Measurements from ENCODE around the gene PPP3CA. TPM values are rescaled to one million over a fixed set of nuclear protein-coding genes. Genes with fewer than 3 reads are reported as not detected.
"Not testable (repeated sequence)": the region's sequence is repeated elsewhere in the genome, so short reads cannot be mapped to it uniquely, and the experiment has no call there.

The PPP3CA gene
- total and polyA plus RNA-seq, 7 donors: 11.8 to 47.7 (median 26.2) TPM

- no peaks in the 10 kb centered on the region for H3K36me3 ChIP-seq
- no peak overlapping the region for H3K27ac ChIP-seq
- intact Hi-C loops (cut with DNase I): no loop called here
- H3K27me3 ChIP-seq: no peaks in the 10 kb centered on the region
- H3K9me3 ChIP-seq: no peaks in the 10 kb centered on the region
- TF ChIP-seq EP300 (IDR thresholded peaks at IDR 0.05) (no peak), CTCF (IDR thresholded peaks at IDR 0.05) (no peak), POLR2A (IDR thresholded peaks at IDR 0.05) (no peak), POLR2AphosphoS5 (IDR thresholded peaks at IDR 0.05) (no peak)
- no peak overlapping the region for H3K4me3 ChIP-seq
- no peak for DNase-seq
- WGBS, 2 donors: 88 to 95% methylated on average over 3 of the region's 3 CpGs
- peaks cover 0 to 13% (median 6%) of the 10 kb centered on the region in 4 donors for H3K4me1 ChIP-seq
Observed at GRCh38 chr4:101008503-101008902, 338.8 kb downstream of the PPP3CA start.

- Histone ChIP-seq H3K27ac (no peak overlapping the region), H3K36me3 (no peaks in the 10 kb centered on the region), H3K4me1 (peaks cover 0 to 13% (median 4%) of the 10 kb centered on the region in 4 donors), H3K27me3 (no peaks in the 10 kb centered on the region), H3K9me3 (peaks cover 0 to 2% (median 0%) of the 10 kb centered on the region in 4 donors), H3K4me3 (no peak overlapping the region)
- 93 to 96% methylated on average over 2 of the region's 2 CpGs for WGBS, 2 donors
- intact Hi-C loops (cut with DNase I): no loop called here
- no peak for DNase-seq
- no peak for TF ChIP-seq POLR2A (IDR thresholded peaks at IDR 0.05)
- TF ChIP-seq POLR2AphosphoS5 (IDR thresholded peaks at IDR 0.05): no peak
- no peak for TF ChIP-seq CTCF (IDR thresholded peaks at IDR 0.05)
- TF ChIP-seq EP300 (IDR thresholded peaks at IDR 0.05): no peak
Observed at GRCh38 chr4:101005659-101006058, 341.7 kb downstream of the PPP3CA start.

GRCh38 chr4:101000496-101000895, 346.8 kb downstream of the PPP3CA start:
- Histone ChIP-seq H3K4me1 (no peaks in the 10 kb centered on the region), H3K4me3 (no peak overlapping the region), H3K27ac (no peak overlapping the region), H3K9me3 (peaks cover 0 to 2% (median 0%) of the 10 kb centered on the region in 4 donors), H3K36me3 (no peaks in the 10 kb centered on the region), H3K27me3 (no peaks in the 10 kb centered on the region)
- 80 to 84% methylated on average over 1 of the region's 1 CpG for WGBS, 2 donors
- TF ChIP-seq POLR2AphosphoS5 (IDR thresholded peaks at IDR 0.05): no peak
- intact Hi-C loops (cut with DNase I): no loop called here
- no peak for DNase-seq

- Histone ChIP-seq H3K9me3 (no peaks in the 10 kb centered on the region), H3K27me3 (no peaks in the 10 kb centered on the region), H3K36me3 (no peaks in the 10 kb centered on the region), H3K27ac (no peak overlapping the region), H3K4me3 (no peak overlapping the region), H3K4me1 (no peaks in the 10 kb centered on the region)
- DNase-seq: no peak
- 83 to 90% methylated on average over 5 of the region's 5 CpGs for WGBS, 2 donors
- intact Hi-C loops (cut with DNase I): no loop called here
- TF ChIP-seq POLR2A (IDR thresholded peaks at IDR 0.05): no peak
- TF ChIP-seq POLR2AphosphoS5 (IDR thresholded peaks at IDR 0.05): no peak
- no peak for TF ChIP-seq CTCF (IDR thresholded peaks at IDR 0.05)
- no peak for TF ChIP-seq EP300 (IDR thresholded peaks at IDR 0.05)
Observed at GRCh38 chr4:100995671-100996070, 351.7 kb downstream of the PPP3CA start.

- H3K4me3 ChIP-seq; H3K4me1 ChIP-seq; H3K9me3 ChIP-seq; H3K27ac ChIP-seq; intact Hi-C loops (cut with DNase I); H3K27me3 ChIP-seq; H3K36me3 ChIP-seq; DNase-seq: not testable (repeated sequence)
- 95 to 96% methylated on average over 10 of the region's 10 CpGs for WGBS, 2 donors
Observed at GRCh38 chr4:100995002-100995401, 352.3 kb downstream of the PPP3CA start.

GRCh38 chr4:100991332-100992069, 355.8 kb downstream of the PPP3CA start:
- H3K27me3 ChIP-seq; H3K4me3 ChIP-seq; H3K4me1 ChIP-seq; H3K9me3 ChIP-seq; intact Hi-C loops (cut with DNase I); H3K36me3 ChIP-seq; DNase-seq; H3K27ac ChIP-seq: not testable (repeated sequence)
- WGBS, 2 donors: 66 to 88% methylated on average over 6 of the region's 6 CpGs
